ENCODE measurements around the gene DPP4.

Gene DPP4

DNA sequence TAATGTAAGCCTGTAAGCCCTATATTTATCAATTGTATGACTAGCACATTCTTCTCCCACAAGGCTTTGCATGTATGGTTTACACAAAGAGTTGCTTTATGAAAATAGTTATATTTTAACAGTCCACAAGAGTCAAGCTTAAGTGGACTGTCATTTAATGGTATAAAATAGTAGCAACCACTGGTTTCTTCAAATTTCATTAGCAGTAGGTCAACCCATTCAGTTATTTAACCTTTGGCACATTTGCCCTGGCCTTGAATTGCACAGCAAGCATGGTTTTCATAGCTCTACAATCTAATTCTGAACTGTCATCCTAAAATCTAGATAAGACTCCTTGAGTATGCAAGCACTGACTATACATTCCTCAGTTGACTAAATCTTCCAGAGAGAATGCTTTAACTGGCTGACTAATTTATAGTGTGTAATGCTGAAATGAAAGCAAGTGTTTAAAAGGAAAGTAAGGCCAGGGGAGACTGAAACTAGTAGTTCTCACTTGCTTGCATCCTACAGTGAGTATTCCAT is 1.8 kb downstream of the DPP4 start:
- peak; percentile 73 for ATAC-seq
- TF ChIP-seq ZNF565 (CRISPR knock-in tag; conservative IDR thresholded peaks at IDR 0.05; ENCODE audit: low read depth), result no peak
- TF ChIP-seq CREB5 (CRISPR knock-in tag; IDR thresholded peaks at IDR 0.05; ENCODE audit: low read depth), result no peak
- TF ChIP-seq SNAI2 (CRISPR knock-in tag; IDR thresholded peaks at IDR 0.05), result no peak

DNA sequence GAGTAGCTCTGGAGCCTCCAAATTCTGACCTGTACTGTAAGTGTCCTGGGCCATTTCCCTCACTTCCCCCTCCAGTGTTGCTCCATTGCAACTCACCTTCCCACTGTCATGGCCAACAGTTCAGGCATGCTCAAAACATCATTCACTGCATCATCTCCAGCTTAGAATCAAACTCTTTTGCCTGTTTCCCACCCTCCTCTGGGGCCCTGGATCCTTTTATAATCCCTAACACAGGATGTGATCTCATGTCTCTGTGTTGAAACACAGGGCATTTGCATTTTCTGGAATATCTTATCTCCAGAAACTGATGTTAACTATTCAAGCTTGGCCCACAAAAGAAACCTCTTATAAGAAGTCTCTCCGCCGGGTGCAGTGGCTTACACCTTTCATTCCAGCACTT is 3.0 kb downstream of the DPP4 start:
- no peak for ATAC-seq
- TF ChIP-seq ARNTL (CRISPR knock-in tag; IDR thresholded peaks at IDR 0.05; ENCODE audit: borderline replicate concordance, low read depth) (no peak), ISL1 (CRISPR knock-in tag; IDR thresholded peaks at IDR 0.05) (no peak), RARB (CRISPR knock-in tag; IDR thresholded peaks at IDR 0.05) (no peak), ZNF565 (CRISPR knock-in tag; conservative IDR thresholded peaks at IDR 0.05; ENCODE audit: low read depth) (no peak), ZFP3 (CRISPR knock-in tag; IDR thresholded peaks at IDR 0.05) (no peak), CSRNP3 (CRISPR knock-in tag; IDR thresholded peaks at IDR 0.05) (no peak), ZNF70 (CRISPR knock-in tag; IDR thresholded peaks at IDR 0.05) (no peak), PATZ1 (CRISPR knock-in tag; IDR thresholded peaks at IDR 0.05; ENCODE audit: borderline replicate concordance) (no peak), ZNF8 (CRISPR knock-in tag; IDR thresholded peaks at IDR 0.05) (no peak), TOX (CRISPR knock-in tag; IDR thresholded peaks at IDR 0.05; ENCODE audit: borderline replicate concordance) (no peak), CSDC2 (CRISPR knock-in tag; IDR thresholded peaks at IDR 0.05) (no peak), TCF4 (CRISPR knock-in tag; IDR thresholded peaks at IDR 0.05; ENCODE audit: borderline replicate concordance) (no peak), PPARA (CRISPR knock-in tag; IDR thresholded peaks at IDR 0.05; ENCODE audit: borderline replicate concordance) (no peak), BACH2 (CRISPR knock-in tag; IDR thresholded peaks at IDR 0.05; ENCODE audit: borderline replicate concordance) (no peak), GLIS3 (CRISPR knock-in tag; IDR thresholded peaks at IDR 0.05) (no peak), ESRRG (CRISPR knock-in tag; IDR thresholded peaks at IDR 0.05) (no peak), ZFP30 (CRISPR knock-in tag; IDR thresholded peaks at IDR 0.05) (no peak)
- TF ChIP-seq, protein P1, sequence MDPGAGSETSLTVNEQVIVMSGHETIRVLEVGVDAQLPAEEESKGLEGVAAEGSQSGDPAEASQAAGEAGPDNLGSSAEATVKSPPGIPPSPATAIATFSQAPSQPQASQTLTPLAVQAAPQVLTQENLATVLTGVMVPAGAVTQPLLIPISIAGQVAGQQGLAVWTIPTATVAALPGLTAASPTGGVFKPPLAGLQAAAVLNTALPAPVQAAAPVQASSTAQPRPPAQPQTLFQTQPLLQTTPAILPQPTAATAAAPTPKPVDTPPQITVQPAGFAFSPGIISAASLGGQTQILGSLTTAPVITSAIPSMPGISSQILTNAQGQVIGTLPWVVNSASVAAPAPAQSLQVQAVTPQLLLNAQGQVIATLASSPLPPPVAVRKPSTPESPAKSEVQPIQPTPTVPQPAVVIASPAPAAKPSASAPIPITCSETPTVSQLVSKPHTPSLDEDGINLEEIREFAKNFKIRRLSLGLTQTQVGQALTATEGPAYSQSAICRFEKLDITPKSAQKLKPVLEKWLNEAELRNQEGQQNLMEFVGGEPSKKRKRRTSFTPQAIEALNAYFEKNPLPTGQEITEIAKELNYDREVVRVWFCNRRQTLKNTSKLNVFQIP (CRISPR knock-in tag; IDR thresholded peaks at IDR 0.05; ENCODE audit: borderline replicate concordance, low read depth), result no peak
- TF ChIP-seq, protein P2, sequence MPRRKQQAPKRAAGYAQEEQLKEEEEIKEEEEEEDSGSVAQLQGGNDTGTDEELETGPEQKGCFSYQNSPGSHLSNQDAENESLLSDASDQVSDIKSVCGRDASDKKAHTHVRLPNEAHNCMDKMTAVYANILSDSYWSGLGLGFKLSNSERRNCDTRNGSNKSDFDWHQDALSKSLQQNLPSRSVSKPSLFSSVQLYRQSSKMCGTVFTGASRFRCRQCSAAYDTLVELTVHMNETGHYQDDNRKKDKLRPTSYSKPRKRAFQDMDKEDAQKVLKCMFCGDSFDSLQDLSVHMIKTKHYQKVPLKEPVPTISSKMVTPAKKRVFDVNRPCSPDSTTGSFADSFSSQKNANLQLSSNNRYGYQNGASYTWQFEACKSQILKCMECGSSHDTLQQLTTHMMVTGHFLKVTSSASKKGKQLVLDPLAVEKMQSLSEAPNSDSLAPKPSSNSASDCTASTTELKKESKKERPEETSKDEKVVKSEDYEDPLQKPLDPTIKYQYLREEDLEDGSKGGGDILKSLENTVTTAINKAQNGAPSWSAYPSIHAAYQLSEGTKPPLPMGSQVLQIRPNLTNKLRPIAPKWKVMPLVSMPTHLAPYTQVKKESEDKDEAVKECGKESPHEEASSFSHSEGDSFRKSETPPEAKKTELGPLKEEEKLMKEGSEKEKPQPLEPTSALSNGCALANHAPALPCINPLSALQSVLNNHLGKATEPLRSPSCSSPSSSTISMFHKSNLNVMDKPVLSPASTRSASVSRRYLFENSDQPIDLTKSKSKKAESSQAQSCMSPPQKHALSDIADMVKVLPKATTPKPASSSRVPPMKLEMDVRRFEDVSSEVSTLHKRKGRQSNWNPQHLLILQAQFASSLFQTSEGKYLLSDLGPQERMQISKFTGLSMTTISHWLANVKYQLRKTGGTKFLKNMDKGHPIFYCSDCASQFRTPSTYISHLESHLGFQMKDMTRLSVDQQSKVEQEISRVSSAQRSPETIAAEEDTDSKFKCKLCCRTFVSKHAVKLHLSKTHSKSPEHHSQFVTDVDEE (CRISPR knock-in tag; IDR thresholded peaks at IDR 0.05), result no peak

- no peak for TF ChIP-seq CSDC2 (CRISPR knock-in tag; IDR thresholded peaks at IDR 0.05)
- TF ChIP-seq ESRRG (CRISPR knock-in tag; IDR thresholded peaks at IDR 0.05), result no peak
- TF ChIP-seq, protein P1 (CRISPR knock-in tag; IDR thresholded peaks at IDR 0.05; ENCODE audit: borderline replicate concordance, low read depth), result no peak
- TF ChIP-seq ZFP3 (CRISPR knock-in tag; IDR thresholded peaks at IDR 0.05), result no peak
- TF ChIP-seq SNAI2 (CRISPR knock-in tag; IDR thresholded peaks at IDR 0.05), result no peak
- TF ChIP-seq ISL1 (CRISPR knock-in tag; IDR thresholded peaks at IDR 0.05), result no peak
- no peak for TF ChIP-seq PATZ1 (CRISPR knock-in tag; IDR thresholded peaks at IDR 0.05; ENCODE audit: borderline replicate concordance)
- no peak for TF ChIP-seq GLIS3 (CRISPR knock-in tag; IDR thresholded peaks at IDR 0.05)
- no peak for ATAC-seq
Measured at GRCh38 chr2:162070228-162070936, 3.6 kb downstream of the DPP4 start.
